HCT116 (cell line): ENCODE data around the gene HOXD11. TPM values are rescaled to one million over a fixed set of nuclear protein-coding genes. Genes with fewer than 3 reads are reported as not detected.

ENCODE experiments used
- ATAC-seq: fragments of 200-7000 bp; cut with Tn5 transposase; 2 replicates; pipeline ENCODE4 v1.9.1; 2020; ENCODE audit warnings: mild to moderate bottlenecking, moderate library complexity
- Bru-seq: library from RNA; stranded (reverse); fragments of 400-500 nt; gene quantifications from one replicate; lab custom pipeline; 2021; lab: Mats Ljungman, UMichigan
- BruChase-seq, 2 experiments: library from RNA; stranded (reverse); fragments of 400-500 nt; gene quantifications; one replicate each; lab custom pipeline; 2021; lab: Mats Ljungman, UMichigan
- BruUV-seq: library from RNA; stranded (reverse); fragments of 400-500 nt; replicated peaks from 2 replicates; lab custom pipeline; 2021; lab: Mats Ljungman, UMichigan
- CTCF ChIA-PET: fragments of 300-600 bp; sonication (Branson Sonifier 250); formaldehyde crosslinking; loops from one replicate; lab custom pipeline; 2021; ENCODE audit warnings: antibody characterized with exemption; lab: Charles Lee
- POLR2A ChIA-PET: fragments of 300-600, 350-600 bp; sonication (Branson Sonifier 250); formaldehyde crosslinking; loops from one replicate; lab custom pipeline; 2021; ENCODE audit warnings: antibody characterized with exemption; lab: Charles Lee
- RAD21 ChIA-PET, 2 experiments: fragments of 300-600 bp; sonication (Branson Sonifier 250); formaldehyde crosslinking; loops; one replicate each; lab custom pipeline; 2023; ENCODE audit warnings: low total read pairs in 2 of 2; ENCODE audit not compliant: uncharacterized antibody in 2 of 2, unreplicated experiment in 2 of 2, low non-redundant PET in 1 of 2; lab: Charles Lee
- DNase-seq: peaks from one replicate; pipeline ENCODE4 v3.0.0-alpha.2; 2010; ENCODE audit warnings: low read depth, low spot score
- H2AFZ ChIP-seq: fragments of 200-600 bp; shearing (Covaris generic), sonication (generic); 2 replicates; pipeline ENCODE4 v1.6.1; 2017; ENCODE audit warnings: low read depth, mixed run types, mixed read lengths, antibody characterized with exemption, low read length; ENCODE audit not compliant: poor library complexity, severe bottlenecking
- H3K27ac ChIP-seq: 2 replicates; pipeline ENCODE4 v1.5.1; 2012; ENCODE audit warnings: low read depth, low read length
- H3K27me3 ChIP-seq: fragments of 200-600 bp; sonication (generic); 2 replicates; pipeline ENCODE4 v1.6.1; 2016; ENCODE audit warnings: mixed run types, low read length, mixed read lengths; ENCODE audit not compliant: insufficient read depth
- H3K36me3 ChIP-seq, 2 experiments: fragments of 200-500 bp in 1 of 2; fragments of 200-600 bp in 1 of 2; sonication (Bioruptor generic) in 1 of 2; sonication (generic) in 1 of 2; 2 replicates each; pipeline versions ENCODE4 v1.5.1 to v1.6.1; 2014 to 2016; ENCODE audit warnings: low read length in 2 of 2, inconsistent platforms in 1 of 2, mixed read lengths in 1 of 2, mixed run types in 1 of 2; ENCODE audit not compliant: insufficient read depth in 2 of 2, control insufficient read depth in 1 of 2
- H3K4me1 ChIP-seq, 2 experiments: fragments of 200-600 bp in 1 of 2; sonication (generic) in 1 of 2; 2 replicates each; pipeline versions ENCODE4 v1.5.1 to v1.6.1; 2012 to 2017; ENCODE audit warnings: low read length in 2 of 2, inconsistent platforms in 1 of 2, mild to moderate bottlenecking in 1 of 2, mixed read lengths in 1 of 2, mixed run types in 1 of 2, moderate library complexity in 1 of 2; ENCODE audit not compliant: insufficient read depth in 2 of 2, control insufficient read depth in 1 of 2
- H3K4me2 ChIP-seq: fragments of 200-600 bp; sonication (generic); 2 replicates; pipeline ENCODE4 v1.6.1; 2017; ENCODE audit warnings: mixed run types, low read length, mixed read lengths
- H3K4me3 ChIP-seq, 2 experiments: fragments of 200-600 bp in 1 of 2; sonication (generic) in 1 of 2; replicated peaks in 1 of 2; 2 replicates each; pipeline ENCODE4 v1.5.1; 2011 to 2016; ENCODE audit warnings: low read length in 2 of 2, control low read depth in 1 of 2, low read depth in 1 of 2, mild to moderate bottlenecking in 1 of 2, mixed read lengths in 1 of 2, mixed run types in 1 of 2
- H3K79me2 ChIP-seq: fragments of 200-600 bp; sonication (generic); 2 replicates; pipeline ENCODE4 v1.6.1; 2017; ENCODE audit warnings: mild to moderate bottlenecking, mixed run types, low read length, moderate library complexity, mixed read lengths; ENCODE audit not compliant: insufficient read depth
- H3K9ac ChIP-seq: fragments of 200-600 bp; sonication (generic); 2 replicates; pipeline ENCODE4 v1.6.1; 2016; ENCODE audit warnings: low read length, mixed read lengths
- H3K9me2 ChIP-seq: fragments of 200-600 bp; sonication (generic), shearing (Covaris generic); 2 replicates; pipeline ENCODE4 v1.6.1; 2017; ENCODE audit warnings: mixed run types, mild to moderate bottlenecking, moderate library complexity; ENCODE audit not compliant: insufficient read depth
- H3K9me3 ChIP-seq, 2 experiments: fragments of 200-500 bp in 1 of 2; fragments of 200-600 bp in 1 of 2; sonication (Bioruptor generic) in 1 of 2; sonication (generic) in 1 of 2; 2 replicates each; pipeline ENCODE4 v1.6.1; 2014 to 2017; ENCODE audit warnings: low read length in 2 of 2, mixed read lengths in 2 of 2, inconsistent platforms in 1 of 2, low read depth in 1 of 2, mild to moderate bottlenecking in 1 of 2, mixed run types in 1 of 2, moderate library complexity in 1 of 2; ENCODE audit not compliant: control insufficient read depth in 1 of 2, insufficient read depth in 1 of 2
- H4K20me1 ChIP-seq: fragments of 200-600 bp; sonication (generic), shearing (Covaris generic); 2 replicates; pipeline ENCODE4 v1.6.1; 2017; ENCODE audit warnings: mixed run types, mild to moderate bottlenecking, moderate library complexity; ENCODE audit not compliant: insufficient read depth
- EGR1 ChIP-seq: IDR thresholded peaks from 2 replicates; pipeline ENCODE4 v1.6.1; 2012; ENCODE audit warnings: low read depth
- FOSL1 ChIP-seq: IDR thresholded peaks from 2 replicates; pipeline ENCODE4 v1.6.1; 2012; ENCODE audit warnings: low read depth
- RAD21 ChIP-seq: IDR thresholded peaks from 2 replicates; pipeline ENCODE4 v1.6.1; 2012; ENCODE audit warnings: low read depth, mild to moderate bottlenecking
- YY1 ChIP-seq: IDR thresholded peaks from 2 replicates; pipeline ENCODE4 v1.6.1; 2011; ENCODE audit warnings: low read length, low read depth, moderate library complexity, mild to moderate bottlenecking; ENCODE audit not compliant: insufficient replicate concordance; ENCODE audit errors: extremely low read depth
- intact Hi-C: fragments of 100-400 bp; cut with micrococcal nuclease; formaldehyde crosslinking; loops from 2 replicates; pipeline ENCODE4 v1.10.0; 2022
- long read RNA-seq: library from polyadenylated mRNA; unstranded; transcript quantifications from one replicate; pipeline ENCODE4 v2.0.0, GENCODE V29; 2021; ENCODE audit not compliant: unreplicated experiment
- polyA plus RNA-seq: library from polyadenylated mRNA; unstranded; fragments of >200 nt; gene quantifications from 2 replicates; pipeline ENCODE4 v1.2.1, GENCODE V29; 2012; ENCODE audit warnings: missing spikeins
- total RNA-seq: library from RNA; stranded (reverse); gene quantifications from one replicate; pipeline ENCODE4 v1.2.1, GENCODE V29; 2021; ENCODE audit not compliant: unreplicated experiment
- TF ChIP-seq, protein P1 (sequence below): IDR thresholded peaks from 2 replicates; pipeline ENCODE4 v1.6.1; 2012; ENCODE audit warnings: low read depth
- TF ChIP-seq, protein P2 (sequence below), 3 experiments: fragments of 200-600 bp in 1 of 3; sonication (generic) in 1 of 3; IDR thresholded peaks in 2 of 3; conservative IDR thresholded peaks in 1 of 3; 2 replicates each; pipeline ENCODE4 v1.5.1; 2012 to 2017; ENCODE audit warnings: low read depth in 2 of 3, low read length in 2 of 3, antibody characterized with exemption in 1 of 3, borderline replicate concordance in 1 of 3, control low read depth in 1 of 3, mild to moderate bottlenecking in 1 of 3, mixed read lengths in 1 of 3, mixed run types in 1 of 3, moderate library complexity in 1 of 3; ENCODE audit not compliant: insufficient read depth in 1 of 3

The HOXD11 gene
- not detected for total RNA-seq
- polyA plus RNA-seq, result not detected in 2 replicates
- Bru-seq, nascent RNA, result not detected
- BruChase-seq, experiment 1, labeled RNA remaining after a 6-hour chase, result percentile 16 among the genes with signal in this experiment
- BruChase-seq, experiment 2, labeled RNA remaining after a 2-hour chase, result percentile 2 among the genes with signal in this experiment
- long read RNA-seq, result 0 reads

DNA sequence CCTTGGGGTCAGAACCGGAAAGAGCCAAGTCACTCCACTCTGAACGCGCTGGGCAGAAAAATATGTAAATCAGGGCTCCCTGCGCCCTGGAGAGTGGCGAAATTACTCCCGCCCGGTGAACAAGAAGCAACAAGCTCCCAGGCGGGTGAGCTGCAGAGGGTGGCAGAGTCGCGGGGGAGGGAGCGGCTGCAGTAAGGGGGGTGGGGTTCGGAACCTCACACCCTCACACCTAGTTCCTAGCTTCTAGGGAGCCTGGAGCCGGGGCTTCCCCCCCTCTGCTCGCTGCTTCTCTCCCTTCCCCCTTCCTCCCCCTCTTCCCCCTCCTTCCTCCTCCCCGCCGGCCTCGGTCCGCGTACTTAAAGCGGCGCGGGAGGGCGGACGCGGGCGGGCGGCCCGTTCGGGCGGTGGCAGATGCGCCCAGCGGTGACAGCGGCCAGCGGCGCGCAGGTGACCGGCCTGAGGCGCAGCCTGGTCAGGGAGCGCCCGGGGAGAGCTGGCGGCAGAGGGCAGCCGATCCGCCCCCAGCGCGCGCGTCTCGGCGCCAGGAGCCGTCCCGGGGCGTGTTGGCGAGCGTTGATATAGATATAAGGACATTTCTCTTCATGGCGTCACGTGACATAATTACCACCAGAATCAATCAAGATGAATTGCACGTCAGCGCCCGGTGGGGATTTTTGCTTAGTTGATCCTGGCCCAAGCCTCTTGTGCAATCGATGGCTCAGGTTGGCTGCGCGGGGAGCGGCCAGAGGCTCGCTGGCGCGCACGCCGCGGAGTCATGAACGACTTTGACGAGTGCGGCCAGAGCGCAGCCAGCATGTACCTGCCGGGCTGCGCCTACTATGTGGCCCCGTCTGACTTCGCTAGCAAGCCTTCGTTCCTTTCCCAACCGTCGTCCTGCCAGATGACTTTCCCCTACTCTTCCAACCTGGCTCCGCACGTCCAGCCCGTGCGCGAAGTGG, at the start of gene HOXD11:
Gene HOXD11, plus strand, starts transcription at position 700 of the 959 bp plus-strand sequence. Its CDS starts 76 bp downstream, at position 776.
- ATAC-seq, result peak; percentile 76
- peak within 1 kb of the TSS; percentile 89 for H3K4me2 ChIP-seq
- H3K79me2 ChIP-seq, result no peaks in the 10 kb centered on the region
- ChIA-PET POLR2A (no interaction called here), CTCF (interaction anchor here (1.4 kb wide), 1 partner anchor 9 kb away, joined by 3 read pairs; no protein-coding TSS in a partner anchor)
- no peaks in the 10 kb centered on the region for H4K20me1 ChIP-seq
- no peak within 1 kb of the TSS for H3K27ac ChIP-seq
- H3K9ac ChIP-seq, result peak within 1 kb of the TSS; percentile 23; the same call in 1 of the 2 replicates
- H3K27me3 ChIP-seq, result no peaks in the 10 kb centered on the region
- H3K36me3 ChIP-seq, result no peaks in the 10 kb centered on the region
- no peak for DNase-seq
- no peaks in the 10 kb centered on the region for H3K9me2 ChIP-seq
- TF ChIP-seq, protein P1, sequence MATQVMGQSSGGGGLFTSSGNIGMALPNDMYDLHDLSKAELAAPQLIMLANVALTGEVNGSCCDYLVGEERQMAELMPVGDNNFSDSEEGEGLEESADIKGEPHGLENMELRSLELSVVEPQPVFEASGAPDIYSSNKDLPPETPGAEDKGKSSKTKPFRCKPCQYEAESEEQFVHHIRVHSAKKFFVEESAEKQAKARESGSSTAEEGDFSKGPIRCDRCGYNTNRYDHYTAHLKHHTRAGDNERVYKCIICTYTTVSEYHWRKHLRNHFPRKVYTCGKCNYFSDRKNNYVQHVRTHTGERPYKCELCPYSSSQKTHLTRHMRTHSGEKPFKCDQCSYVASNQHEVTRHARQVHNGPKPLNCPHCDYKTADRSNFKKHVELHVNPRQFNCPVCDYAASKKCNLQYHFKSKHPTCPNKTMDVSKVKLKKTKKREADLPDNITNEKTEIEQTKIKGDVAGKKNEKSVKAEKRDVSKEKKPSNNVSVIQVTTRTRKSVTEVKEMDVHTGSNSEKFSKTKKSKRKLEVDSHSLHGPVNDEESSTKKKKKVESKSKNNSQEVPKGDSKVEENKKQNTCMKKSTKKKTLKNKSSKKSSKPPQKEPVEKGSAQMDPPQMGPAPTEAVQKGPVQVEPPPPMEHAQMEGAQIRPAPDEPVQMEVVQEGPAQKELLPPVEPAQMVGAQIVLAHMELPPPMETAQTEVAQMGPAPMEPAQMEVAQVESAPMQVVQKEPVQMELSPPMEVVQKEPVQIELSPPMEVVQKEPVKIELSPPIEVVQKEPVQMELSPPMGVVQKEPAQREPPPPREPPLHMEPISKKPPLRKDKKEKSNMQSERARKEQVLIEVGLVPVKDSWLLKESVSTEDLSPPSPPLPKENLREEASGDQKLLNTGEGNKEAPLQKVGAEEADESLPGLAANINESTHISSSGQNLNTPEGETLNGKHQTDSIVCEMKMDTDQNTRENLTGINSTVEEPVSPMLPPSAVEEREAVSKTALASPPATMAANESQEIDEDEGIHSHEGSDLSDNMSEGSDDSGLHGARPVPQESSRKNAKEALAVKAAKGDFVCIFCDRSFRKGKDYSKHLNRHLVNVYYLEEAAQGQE, result no peak
- TF ChIP-seq FOSL1, result no peak
- TF ChIP-seq, protein P2, sequence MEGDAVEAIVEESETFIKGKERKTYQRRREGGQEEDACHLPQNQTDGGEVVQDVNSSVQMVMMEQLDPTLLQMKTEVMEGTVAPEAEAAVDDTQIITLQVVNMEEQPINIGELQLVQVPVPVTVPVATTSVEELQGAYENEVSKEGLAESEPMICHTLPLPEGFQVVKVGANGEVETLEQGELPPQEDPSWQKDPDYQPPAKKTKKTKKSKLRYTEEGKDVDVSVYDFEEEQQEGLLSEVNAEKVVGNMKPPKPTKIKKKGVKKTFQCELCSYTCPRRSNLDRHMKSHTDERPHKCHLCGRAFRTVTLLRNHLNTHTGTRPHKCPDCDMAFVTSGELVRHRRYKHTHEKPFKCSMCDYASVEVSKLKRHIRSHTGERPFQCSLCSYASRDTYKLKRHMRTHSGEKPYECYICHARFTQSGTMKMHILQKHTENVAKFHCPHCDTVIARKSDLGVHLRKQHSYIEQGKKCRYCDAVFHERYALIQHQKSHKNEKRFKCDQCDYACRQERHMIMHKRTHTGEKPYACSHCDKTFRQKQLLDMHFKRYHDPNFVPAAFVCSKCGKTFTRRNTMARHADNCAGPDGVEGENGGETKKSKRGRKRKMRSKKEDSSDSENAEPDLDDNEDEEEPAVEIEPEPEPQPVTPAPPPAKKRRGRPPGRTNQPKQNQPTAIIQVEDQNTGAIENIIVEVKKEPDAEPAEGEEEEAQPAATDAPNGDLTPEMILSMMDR (IDR thresholded peaks at IDR 0.05 in 2 of 3, conservative IDR thresholded peaks at IDR 0.05 in 1 of 3; ENCODE audit: borderline replicate concordance in 1 of 3, insufficient read depth in 1 of 3, low read depth in 2 of 3, low read length in 2 of 3), result no peak
- TF ChIP-seq YY1, result no peak
- TF ChIP-seq EGR1, result no peak
- TF ChIP-seq RAD21, result no peak
- TF ChIP-seq, all 23 proteins: peak for 0
- intact Hi-C loops, result no loop called here
- Histone ChIP-seq H3K9me3 (no peaks in the 10 kb centered on the region), H3K4me1 (peaks cover 0 to 18% of the 10 kb centered on the region in 2 experiments; a peak in 1 of 4 replicates), H2AFZ (peak within 1 kb of the TSS; percentile 94), H3K4me3 (peak within 1 kb of the TSS; percentile 32 to 56)
- no TSS peak for BruUV-seq
- RAD21 ChIA-PET, result interaction anchor here in 1 of 2 experiments (0.6 kb wide), 1 partner anchor 711 kb away, joined by 3 read pairs; no protein-coding TSS in a partner anchor
